ENCODE results near the gene RPS25. TPM values are rescaled to one million over a fixed set of nuclear protein-coding genes. Genes with fewer than 3 reads are reported as not detected.
"Not testable (repeated sequence)": the region's sequence is repeated elsewhere in the genome, so short reads cannot be mapped to it uniquely, and the experiment has no call there.

Gene RPS25
- total RNA-seq, 1 donor, result 1,067 TPM

DNA sequence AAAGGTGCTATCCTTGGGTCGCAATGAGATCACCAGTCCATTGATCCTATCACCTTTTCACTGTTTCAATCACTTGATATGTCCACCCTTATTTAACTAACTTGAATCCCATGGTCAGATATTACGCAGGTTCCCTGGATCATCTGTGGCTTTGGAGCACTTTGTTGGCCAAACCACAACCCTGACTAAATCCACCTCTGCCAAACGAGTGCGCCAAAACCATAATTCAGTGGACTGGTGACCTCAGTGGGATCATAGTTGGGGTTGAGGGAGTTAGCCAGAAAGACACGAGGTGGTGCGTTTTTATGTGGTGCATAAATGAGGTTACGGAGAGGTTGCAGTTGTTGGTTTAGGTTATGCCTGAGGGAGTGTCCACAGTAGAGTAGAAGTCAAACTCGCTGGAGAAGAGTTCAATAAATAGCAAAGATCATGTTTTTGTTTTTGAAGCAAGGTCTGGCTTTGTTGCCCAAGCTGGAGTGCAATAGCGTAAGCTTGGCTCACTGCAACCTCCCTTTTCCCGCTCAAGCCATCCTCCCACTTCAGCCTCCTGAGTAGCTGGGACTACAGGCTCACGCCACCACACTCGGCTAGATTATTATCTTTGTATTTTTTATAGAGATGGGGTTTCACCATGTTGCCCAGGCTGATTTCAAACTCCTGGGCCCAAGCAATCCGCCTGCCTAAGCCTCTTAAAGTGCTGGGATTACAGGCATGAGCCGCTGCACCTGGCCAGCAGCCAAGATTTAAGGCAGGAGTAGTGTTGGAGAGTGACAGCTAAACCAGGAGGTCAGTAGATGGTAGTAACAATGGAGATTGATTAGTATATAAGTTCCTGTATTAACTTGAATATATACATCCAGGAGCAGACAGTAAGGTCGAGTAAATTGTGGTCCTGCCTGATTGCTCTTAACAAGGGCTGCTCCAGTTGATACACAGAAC is 42.1 kb downstream of the RPS25 start:
- DNase-seq (ENCODE audit: low read depth in 2 of 3, low spot score in 2 of 3), result no peak

DNA sequence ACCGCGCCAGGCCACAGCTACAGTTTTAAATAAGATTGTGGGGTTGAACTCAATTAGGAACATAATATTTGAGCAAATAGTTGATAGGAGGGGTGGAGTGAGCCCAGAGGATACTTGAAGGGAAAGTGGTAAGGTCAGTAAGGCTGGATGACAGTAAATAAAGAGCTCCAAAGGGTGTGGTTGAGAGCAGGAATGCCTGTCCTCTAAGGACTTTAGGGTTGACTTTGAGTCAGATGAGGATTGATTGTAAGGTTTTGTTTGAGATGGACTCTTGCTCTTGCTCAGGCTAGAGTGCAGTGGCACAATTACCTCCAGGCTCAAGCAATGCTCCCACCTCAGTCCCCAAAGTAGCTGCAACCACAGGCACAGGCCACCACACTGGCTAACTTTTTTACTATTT is 44.2 kb downstream of the RPS25 start:
- no peak for DNase-seq (ENCODE audit: low read depth in 2 of 3, low spot score in 2 of 3)

DNA sequence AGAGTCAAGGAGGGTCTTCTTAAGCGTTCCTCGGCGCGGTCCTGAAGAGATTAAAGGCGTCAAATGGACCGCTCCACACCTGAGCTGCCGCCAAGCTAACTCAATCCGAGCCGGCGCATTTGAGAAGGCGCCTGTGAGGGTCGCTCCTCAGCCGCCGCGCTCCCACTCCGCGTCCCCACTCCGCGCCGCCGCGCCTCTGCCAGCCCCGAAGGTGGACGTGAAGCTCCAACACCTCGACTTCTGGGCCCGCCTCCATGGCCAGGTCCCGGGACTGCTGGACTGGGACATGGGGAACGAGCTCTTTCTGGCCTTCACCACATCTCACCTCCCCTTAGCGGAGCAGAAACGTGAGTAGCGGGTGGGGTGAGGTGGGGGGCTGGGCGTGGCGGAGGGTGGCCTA is 46.5 kb downstream of the RPS25 start, which contains the start of gene FOXR1:
Gene FOXR1, plus strand, starts transcription at position 116 of the 400 bp plus-strand sequence. Its CDS starts 171 bp downstream, at position 287.
- no peak for DNase-seq (ENCODE audit: low read depth in 2 of 3, low spot score in 2 of 3)

DNA sequence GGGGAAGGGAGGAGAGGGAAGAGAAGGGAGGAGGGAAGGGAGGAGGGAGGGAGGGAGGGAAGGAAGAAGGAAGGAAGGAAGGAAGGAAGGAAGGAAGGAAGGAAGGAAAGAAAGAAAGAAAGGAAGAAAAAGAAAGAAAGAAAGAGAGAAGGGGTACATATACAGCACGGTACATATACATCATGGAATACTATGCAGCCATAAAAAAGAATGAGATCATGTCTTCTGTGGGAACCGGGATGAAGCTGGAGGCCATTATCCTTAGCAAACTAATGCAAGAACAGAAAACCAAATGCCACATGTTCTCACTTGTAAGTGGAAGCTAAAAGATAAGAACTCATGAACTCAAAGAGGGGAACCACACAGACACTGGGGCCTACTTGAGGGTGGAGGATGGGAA is 48.6 kb downstream of the RPS25 start:
- not testable (repeated sequence) for DNase-seq (ENCODE audit: low read depth in 2 of 3, low spot score in 2 of 3)

Small RNA genes within 50 kb of the gene (small RNA-seq; reads per million reads assigned to genes)
- gene AP003392.2 (not detected), gene RF00017 (not detected), gene RF00019 (not detected)

Other genes starting within 250 kb of the RPS25 start
- 69.7 TPM for gene DDX6, start 227.2 kb downstream of the RPS25 start, total RNA-seq
- gene CXCR5, start 134.5 kb downstream of the RPS25 start, total RNA-seq, result 0.54 TPM
- gene BCL9L, start 92.4 kb downstream of the RPS25 start, total RNA-seq, result 17.5 TPM
- not detected for gene UPK2, start 62.0 kb downstream of the RPS25 start, total RNA-seq
- not detected for gene FOXR1, start 46.6 kb downstream of the RPS25 start, total RNA-seq
- gene CENATAC, start 20.2 kb downstream of the RPS25 start, total RNA-seq, result 34.2 TPM
- 70.6 TPM for gene TRAPPC4, start 423 bp upstream of the RPS25 start, total RNA-seq
- gene SLC37A4, start 12.5 kb upstream of the RPS25 start, total RNA-seq, result 23.7 TPM
- 68.4 TPM for gene HYOU1, start 38.9 kb upstream of the RPS25 start, total RNA-seq
- gene VPS11, start 49.5 kb upstream of the RPS25 start, total RNA-seq, result 55.2 TPM
- 9.2 TPM for gene HMBS, start 66.5 kb upstream of the RPS25 start, total RNA-seq
- gene DPAGT1, start 83.5 kb upstream of the RPS25 start, total RNA-seq, result 27.2 TPM
- 7.8 TPM for gene C2CD2L, start 89.0 kb upstream of the RPS25 start, total RNA-seq
- 27.5 TPM for gene HINFP, start 103.2 kb upstream of the RPS25 start, total RNA-seq
- under 0.01 TPM for gene ABCG4, start 130.7 kb upstream of the RPS25 start, total RNA-seq
- 44.4 TPM for gene NLRX1, start 150.4 kb upstream of the RPS25 start, total RNA-seq
- 0.81 TPM for gene NHERF4, start 167.1 kb upstream of the RPS25 start, total RNA-seq
- gene CBL, start 188.0 kb upstream of the RPS25 start, total RNA-seq, result 7.8 TPM